ENCODE results near the gene ZNF830. TPM values are rescaled to one million over a fixed set of nuclear protein-coding genes. Genes with fewer than 3 reads are reported as not detected.

Gene ZNF830
- total RNA-seq, 1 experiment from 2014 or later, result 19.2 TPM

DNA sequence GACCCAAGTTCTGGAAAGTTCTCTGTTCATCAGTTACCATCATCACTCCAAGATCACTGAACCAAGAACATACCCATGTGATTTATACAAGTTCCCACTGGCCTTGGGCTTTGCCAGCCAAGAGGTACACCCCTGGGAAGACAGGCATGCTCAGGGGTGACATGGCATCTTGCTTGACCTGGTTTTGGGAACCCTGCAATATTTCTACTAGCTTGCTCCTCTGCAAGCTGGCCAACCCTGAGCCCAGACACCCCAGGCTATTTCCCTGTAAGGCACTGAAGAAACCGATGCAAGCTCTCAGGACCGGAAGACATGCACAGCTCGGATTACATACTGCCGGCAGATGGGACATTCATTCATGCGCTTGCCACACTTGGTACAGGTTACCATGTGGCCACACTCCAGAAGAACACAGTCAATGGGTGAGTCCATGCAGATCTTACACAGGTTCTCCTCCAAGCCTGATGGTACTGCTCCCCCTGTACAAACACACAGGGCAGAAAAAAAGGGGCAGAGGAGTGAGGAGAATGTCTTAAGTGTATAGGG, 50.4 kb downstream of the ZNF830 start:
- Histone ChIP-seq H2BK120ac (ENCODE audit: low read depth, low read length, poor library complexity, severe bottlenecking) (no peak overlapping the region), H3K56ac (ENCODE audit: insufficient read length, low read depth, low read length) (no peak overlapping the region), H3K14ac (ENCODE audit: insufficient read depth, low read length) (no peak overlapping the region), H2BK12ac (ENCODE audit: insufficient read length, low read depth, low read length) (no peak overlapping the region), H2BK15ac (ENCODE audit: low read depth, low read length) (no peak overlapping the region), H4K91ac (ENCODE audit: insufficient read length, low read depth, low read length) (no peak overlapping the region), H3K9ac (ENCODE audit: extremely low read depth, insufficient read length, low read length) (no peak overlapping the region), H3K27ac (ENCODE audit: insufficient read length, low read depth, low read length) (no peak overlapping the region), H3K27me3 (ENCODE audit: insufficient read depth, low read length) (no peaks in the 10 kb centered on the region), H2BK20ac (ENCODE audit: low read depth, low read length, poor library complexity, severe bottlenecking) (no peak overlapping the region), H3K18ac (ENCODE audit: insufficient read length, low read depth, low read length) (no peak overlapping the region), H3K79me2 (ENCODE audit: insufficient read depth, low read length) (no peaks in the 10 kb centered on the region), H4K5ac (ENCODE audit: insufficient read length, low read depth, low read length) (no peak overlapping the region), H3K9me3 (ENCODE audit: control insufficient read depth, low read depth, low read length) (no peaks in the 10 kb centered on the region), H3K4me1 (ENCODE audit: insufficient read depth, low read length) (peaks cover 5% of the 10 kb centered on the region; the same call in 1 of the 2 replicates), H3K23ac (ENCODE audit: insufficient read length, low read depth, low read length) (no peak overlapping the region), H3K4me2 (ENCODE audit: insufficient read depth, insufficient read length, low read length) (no peak overlapping the region), H4K8ac (replicated peaks; ENCODE audit: insufficient read length, low read depth, low read length) (no peak overlapping the region), H3K4ac (ENCODE audit: low read depth, low read length) (no peak overlapping the region), H3K23me2 (ENCODE audit: insufficient read length, low read depth, low read length, poor library complexity, severe bottlenecking) (no peaks in the 10 kb centered on the region), H2AFZ (ENCODE audit: low read length) (no peak overlapping the region), H4K20me1 (ENCODE audit: control insufficient read depth, insufficient read depth, insufficient read length) (no peaks in the 10 kb centered on the region), H3K79me1 (ENCODE audit: insufficient read depth, low read depth, low read length, poor library complexity, severe bottlenecking) (no peaks in the 10 kb centered on the region), H3T11ph (ENCODE audit: low read length) (no peak overlapping the region), H2BK5ac (ENCODE audit: insufficient read length, low read length) (no peak overlapping the region), H2AK5ac (ENCODE audit: insufficient read length, low read length) (no peak overlapping the region)
- Mint-ChIP-seq H3K27ac (peak overlapping the region; percentile 0 to 66 (median 66); a peak in 4 of 7 replicates), H3K9me3 (no peaks in the 10 kb centered on the region), H3K4me1 (peaks cover 16 to 21% of the 10 kb centered on the region in 2 experiments), H3K4me3 (no peak overlapping the region), H3K36me3 (ENCODE audit: insufficient read depth in 1 of 3, low read depth in 3 of 3) (peaks cover 17 to 27% (median 25%) of the 10 kb centered on the region in 3 experiments; a peak in 6 of 7 replicates), H3K27me3 (ENCODE audit: low read depth) (no peaks in the 10 kb centered on the region)
- TF ChIP-seq, protein P1, sequence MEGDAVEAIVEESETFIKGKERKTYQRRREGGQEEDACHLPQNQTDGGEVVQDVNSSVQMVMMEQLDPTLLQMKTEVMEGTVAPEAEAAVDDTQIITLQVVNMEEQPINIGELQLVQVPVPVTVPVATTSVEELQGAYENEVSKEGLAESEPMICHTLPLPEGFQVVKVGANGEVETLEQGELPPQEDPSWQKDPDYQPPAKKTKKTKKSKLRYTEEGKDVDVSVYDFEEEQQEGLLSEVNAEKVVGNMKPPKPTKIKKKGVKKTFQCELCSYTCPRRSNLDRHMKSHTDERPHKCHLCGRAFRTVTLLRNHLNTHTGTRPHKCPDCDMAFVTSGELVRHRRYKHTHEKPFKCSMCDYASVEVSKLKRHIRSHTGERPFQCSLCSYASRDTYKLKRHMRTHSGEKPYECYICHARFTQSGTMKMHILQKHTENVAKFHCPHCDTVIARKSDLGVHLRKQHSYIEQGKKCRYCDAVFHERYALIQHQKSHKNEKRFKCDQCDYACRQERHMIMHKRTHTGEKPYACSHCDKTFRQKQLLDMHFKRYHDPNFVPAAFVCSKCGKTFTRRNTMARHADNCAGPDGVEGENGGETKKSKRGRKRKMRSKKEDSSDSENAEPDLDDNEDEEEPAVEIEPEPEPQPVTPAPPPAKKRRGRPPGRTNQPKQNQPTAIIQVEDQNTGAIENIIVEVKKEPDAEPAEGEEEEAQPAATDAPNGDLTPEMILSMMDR (conservative IDR thresholded peaks at IDR 0.05), result no peak
- WGBS (ENCODE audit: extremely low coverage, insufficient read length, low lambda C conversion rate), result no CpG with 5 or more reads among the region's 5 CpGs
- DNase-seq, result no peak

Other genes with a start within 250 kb of the ZNF830 start
- 1.4 and 1.7 TPM in 2 replicates for gene CCT6B, start 80 bp upstream of the ZNF830 start, total RNA-seq (2021)
- 96.0 and 97.2 TPM in 2 replicates for gene LIG3, start 19.0 kb downstream of the ZNF830 start, total RNA-seq (2021)
- 21.1 and 21.4 TPM in 2 replicates for gene RFFL, start 102.2 kb downstream of the ZNF830 start, total RNA-seq (2021)
- gene RAD51D, start 158.3 kb downstream of the ZNF830 start, total RNA-seq (2021), result 14.0 and 15.8 TPM in 2 replicates
- not detected in 2 replicates for gene FNDC8, start 160.1 kb downstream of the ZNF830 start, total RNA-seq (2021)
- 41.7 and 43.9 TPM in 2 replicates for gene NLE1, start 180.8 kb downstream of the ZNF830 start, total RNA-seq (2021)
- 0.07 and 0.22 TPM in 2 replicates for gene UNC45B, start 186.3 kb downstream of the ZNF830 start, total RNA-seq (2021)
- not detected in 2 replicates for gene SLC35G3, start 232.9 kb downstream of the ZNF830 start, total RNA-seq (2021)